ENCODE measurements around the gene ANO2. TPM values are rescaled to one million over a fixed set of nuclear protein-coding genes. Genes with fewer than 3 reads are reported as not detected.

Gene ANO2
- total RNA-seq, 2 experiments from 2014 or later, result not detected

DNA sequence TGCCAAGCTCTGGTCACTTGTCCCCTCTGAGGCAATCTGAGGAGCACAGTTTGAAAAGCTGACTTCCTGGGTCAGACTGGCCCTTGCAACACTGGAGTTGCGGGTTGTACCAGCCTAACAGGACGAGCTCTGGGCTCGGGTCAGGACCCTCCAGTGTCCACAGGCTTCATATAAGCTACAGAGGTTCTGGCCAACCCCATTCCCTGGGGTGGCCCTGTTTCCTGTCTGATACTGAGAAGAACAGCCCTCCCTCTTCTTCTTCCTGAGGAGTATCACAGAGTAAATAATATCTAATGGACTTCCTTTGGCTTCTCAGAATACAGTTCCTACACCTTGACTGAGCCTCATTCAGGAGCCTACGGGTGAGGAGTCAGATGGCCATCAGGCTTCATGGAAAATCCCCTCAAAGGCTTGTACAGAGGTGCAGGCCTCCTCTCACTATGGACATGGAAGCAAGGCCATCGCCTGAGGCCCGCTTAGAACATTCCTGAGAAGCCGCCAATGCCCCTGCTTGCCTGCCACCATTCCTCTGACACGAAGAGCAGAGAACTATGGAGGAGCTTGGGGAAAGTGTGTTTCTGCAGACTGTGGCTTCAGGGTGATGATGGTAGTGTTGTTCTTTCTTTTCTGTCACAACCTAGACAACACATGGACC is 28.5 kb upstream of the ANO2 start:
- DNase-seq, result no peak
- POLR2A ChIA-PET, result no interaction called here
- H3K36me3 Mint-ChIP-seq (ENCODE audit: low read depth), result no peaks in the 10 kb centered on the region
- no peak overlapping the region for H3K27ac Mint-ChIP-seq
- no peak overlapping the region for H3K4me3 Mint-ChIP-seq
- CTCF ChIA-PET, result interaction anchor here (1.7 kb wide), 1 partner anchor 16 kb away, joined by 6 read pairs; no protein-coding TSS in a partner anchor
- no peak for ATAC-seq
- intact Hi-C loops (cut with DNase I, micrococcal nuclease), result no loop called here
- H3K9me3 Mint-ChIP-seq (ENCODE audit: low read depth), result no peaks in the 10 kb centered on the region
- peaks cover 5% of the 10 kb centered on the region for H3K27me3 Mint-ChIP-seq
- no peaks in the 10 kb centered on the region for H3K4me1 Mint-ChIP-seq

- no peak for DNase-seq
- POLR2A ChIA-PET, result no interaction called here
- Mint-ChIP-seq H3K36me3 (ENCODE audit: low read depth) (no peaks in the 10 kb centered on the region), H3K4me3 (no peak overlapping the region), H3K9me3 (ENCODE audit: low read depth) (no peaks in the 10 kb centered on the region), H3K27ac (no peak overlapping the region), H3K27me3 (peaks cover 5% of the 10 kb centered on the region), H3K4me1 (no peaks in the 10 kb centered on the region)
- ATAC-seq, result no peak
- CTCF ChIA-PET, result interaction anchor here (1.7 kb wide), 1 partner anchor 17 kb away, joined by 6 read pairs; no protein-coding TSS in a partner anchor
- intact Hi-C loops (cut with DNase I, micrococcal nuclease), result no loop called here
These were observed 27.3 kb upstream of the ANO2 start for GRCh38 chr12:5972387-5972786.

- Mint-ChIP-seq H3K27ac (no peak overlapping the region), H3K36me3 (ENCODE audit: low read depth) (no peaks in the 10 kb centered on the region), H3K4me3 (no peak overlapping the region), H3K4me1 (no peaks in the 10 kb centered on the region), H3K27me3 (peaks cover 3% of the 10 kb centered on the region), H3K9me3 (ENCODE audit: low read depth) (no peaks in the 10 kb centered on the region)
- CTCF ChIA-PET, result interaction anchor here (0.7 kb wide), 1 partner anchor 56 kb away, joined by 3 read pairs; no protein-coding TSS in a partner anchor
- DNase-seq (no peak), ATAC-seq (no peak)
- intact Hi-C loops (cut with DNase I, micrococcal nuclease), result no loop called here
- POLR2A ChIA-PET, result no interaction called here
These were observed 26.3 kb upstream of the ANO2 start for GRCh38 chr12:5971194-5971850.

GRCh38 chr12:5969974-5970690 is 25.1 kb upstream of the ANO2 start:
- CTCF ChIA-PET, result no interaction called here
- Mint-ChIP-seq H3K4me3 (no peak overlapping the region), H3K27ac (no peak overlapping the region), H3K27me3 (peaks cover 2% of the 10 kb centered on the region), H3K4me1 (no peaks in the 10 kb centered on the region), H3K9me3 (ENCODE audit: low read depth) (no peaks in the 10 kb centered on the region), H3K36me3 (ENCODE audit: low read depth) (no peaks in the 10 kb centered on the region)
- intact Hi-C loops (cut with DNase I, micrococcal nuclease), result loop anchor here in 1 of 2 experiments (5.0 kb wide), 1 partner anchor 72 kb away; no protein-coding TSS in a partner anchor
- DNase-seq (no peak), ATAC-seq (no peak)
- POLR2A ChIA-PET, result no interaction called here

DNA sequence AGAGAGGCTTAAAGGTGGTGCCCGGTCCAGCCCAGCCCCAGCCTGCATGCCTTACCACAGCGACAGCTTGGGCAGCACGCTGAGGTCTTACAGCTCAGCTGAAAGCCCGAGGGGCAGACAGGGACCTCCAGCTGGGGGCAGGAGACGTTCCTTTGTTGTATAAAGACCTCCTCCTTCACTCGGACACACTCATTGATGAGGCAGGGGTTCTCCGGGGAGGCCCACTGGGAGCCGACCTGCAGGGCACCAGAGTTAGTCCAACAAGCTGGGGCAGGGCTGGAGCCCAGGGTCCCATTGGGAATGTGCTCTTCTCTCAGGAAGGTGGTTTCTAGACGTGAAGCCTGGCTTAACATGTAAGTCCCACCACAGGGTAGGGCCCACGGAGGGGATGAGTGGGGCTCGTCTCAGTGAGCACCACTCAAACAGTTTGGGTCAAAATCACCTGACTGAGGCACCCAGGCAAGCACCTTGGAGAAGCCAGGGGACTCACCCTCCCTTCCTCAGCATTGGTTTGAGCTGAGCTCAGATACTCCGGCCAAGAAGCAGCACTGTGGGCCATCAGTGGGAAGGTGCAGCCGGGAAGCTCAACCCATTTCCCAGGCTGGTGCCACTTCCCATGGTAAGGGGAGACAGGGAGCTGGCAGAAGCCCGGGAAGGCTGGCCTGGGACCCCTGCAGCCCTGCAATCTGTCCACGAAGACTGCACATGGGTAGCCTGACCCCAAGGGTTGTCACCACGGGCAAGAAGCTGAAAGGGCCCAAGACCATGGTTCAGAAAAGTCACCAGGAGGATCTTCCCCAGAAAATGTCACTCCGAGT is 24.3 kb upstream of the ANO2 start:
- no peak for ATAC-seq
- no peak for DNase-seq
- ChIA-PET CTCF (interaction anchor here (0.7 kb wide), 1 partner anchor 19 kb away, joined by 3 read pairs; no protein-coding TSS in a partner anchor), POLR2A (no interaction called here)
- Mint-ChIP-seq H3K9me3 (ENCODE audit: low read depth) (no peaks in the 10 kb centered on the region), H3K27ac (no peak overlapping the region), H3K4me3 (no peak overlapping the region), H3K4me1 (no peaks in the 10 kb centered on the region), H3K36me3 (ENCODE audit: low read depth) (no peaks in the 10 kb centered on the region), H3K27me3 (peaks cover 2% of the 10 kb centered on the region)
- intact Hi-C loops (cut with DNase I, micrococcal nuclease), result loop anchor here in 1 of 2 experiments (5.0 kb wide), 1 partner anchor 73 kb away; no protein-coding TSS in a partner anchor

DNA sequence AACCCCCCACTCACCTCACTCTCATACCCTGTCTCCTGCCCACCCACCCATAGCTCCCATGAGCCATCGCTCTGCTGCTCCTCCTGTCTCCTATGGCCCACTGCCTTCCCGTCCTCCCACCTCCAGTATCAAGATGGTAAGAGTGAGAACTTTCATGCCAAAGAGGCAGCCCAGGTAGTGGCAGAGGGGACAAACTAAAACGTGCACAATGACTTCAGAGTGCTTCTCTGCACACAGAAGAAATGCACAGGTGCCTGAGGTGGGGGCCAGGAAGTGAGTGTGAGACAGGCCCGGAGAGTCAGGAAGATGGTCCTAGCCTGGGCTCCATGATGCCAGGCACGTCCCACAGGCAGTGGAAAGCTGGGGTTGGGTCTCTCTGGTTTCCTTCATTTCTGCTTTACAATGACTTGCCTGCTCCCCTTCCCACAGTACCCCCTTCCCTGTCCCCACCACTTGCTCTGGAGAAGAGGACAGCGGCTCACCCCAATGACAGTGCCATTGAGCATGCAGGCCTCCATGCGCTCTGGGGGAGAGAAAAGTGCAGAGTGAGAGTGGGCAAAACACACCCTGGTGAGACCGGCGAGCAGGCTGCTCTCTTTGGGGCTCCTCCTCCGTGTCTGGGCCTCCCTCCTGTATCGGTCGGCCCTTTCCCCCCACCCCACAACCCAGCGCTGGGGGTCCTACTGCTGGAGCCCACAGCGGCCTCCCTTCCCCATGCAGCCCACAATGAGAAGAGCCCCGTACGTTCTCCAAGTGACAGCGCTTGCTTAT is 22.8 kb upstream of the ANO2 start:
- ATAC-seq (no peak), DNase-seq (no peak)
- Mint-ChIP-seq H3K27ac (no peak overlapping the region), H3K36me3 (ENCODE audit: low read depth) (no peaks in the 10 kb centered on the region), H3K27me3 (peaks cover 2% of the 10 kb centered on the region), H3K4me1 (no peaks in the 10 kb centered on the region), H3K4me3 (no peak overlapping the region), H3K9me3 (ENCODE audit: low read depth) (no peaks in the 10 kb centered on the region)
- POLR2A ChIA-PET, result no interaction called here
- intact Hi-C loops (cut with DNase I, micrococcal nuclease), result loop anchor here in 1 of 2 experiments (5.0 kb wide), 1 partner anchor 74 kb away; no protein-coding TSS in a partner anchor
- CTCF ChIA-PET, result interaction anchor here (0.7 to 1.2 kb wide), 2 partner anchors 11 to 21 kb away, joined by 3 read pairs; no protein-coding TSS in a partner anchor

DNA sequence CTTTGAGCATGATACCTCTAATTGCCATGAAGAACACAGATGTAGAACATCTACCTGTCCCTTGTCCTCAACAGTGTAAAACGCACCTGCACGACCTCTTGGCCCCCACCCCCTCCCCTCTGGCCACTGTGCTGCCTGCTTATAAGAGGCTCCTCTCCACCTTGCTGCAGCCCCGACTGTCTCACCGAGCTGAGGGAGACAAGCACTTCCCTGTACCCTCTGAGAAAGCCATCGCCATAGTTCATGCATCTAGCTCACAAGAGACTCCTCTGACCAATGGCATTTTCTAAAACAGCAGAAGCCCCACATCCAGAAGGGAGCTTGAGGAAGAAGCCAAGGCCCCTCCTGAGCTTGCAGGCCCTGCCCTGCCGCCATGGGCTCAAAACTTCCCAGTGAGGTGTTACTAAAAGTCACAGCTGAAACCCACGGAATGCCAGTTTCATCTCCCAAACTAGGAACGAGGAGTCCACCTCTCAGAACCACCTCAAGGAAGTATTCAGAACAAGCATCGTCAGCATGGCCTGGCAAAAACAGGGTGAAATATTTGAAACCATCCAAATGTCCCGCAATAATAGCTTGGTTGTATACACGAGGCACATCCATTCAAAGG is 21.5 kb upstream of the ANO2 start:
- ChIA-PET CTCF (interaction anchor here (0.6 to 1.9 kb wide), 7 partner anchors 10 to 241 kb away, joined by 3 to 5 read pairs (median 3); no protein-coding TSS in a partner anchor), POLR2A (no interaction called here)
- Mint-ChIP-seq H3K27ac (no peak overlapping the region), H3K4me3 (no peak overlapping the region), H3K4me1 (no peaks in the 10 kb centered on the region), H3K27me3 (peaks cover 2% of the 10 kb centered on the region), H3K36me3 (ENCODE audit: low read depth) (no peaks in the 10 kb centered on the region), H3K9me3 (ENCODE audit: low read depth) (no peaks in the 10 kb centered on the region)
- DNase-seq (no peak), ATAC-seq (no peak)
- intact Hi-C loops (cut with DNase I, micrococcal nuclease), result loop anchor here (1.0 to 5.0 kb wide), 3 partner anchors 74 to 319 kb away; no protein-coding TSS in a partner anchor

- ATAC-seq (peak; percentile 91), DNase-seq (peak; percentile 73)
- POLR2A ChIA-PET, result no interaction called here
- CTCF ChIA-PET, result interaction anchor here (0.6 to 1.9 kb wide), 5 partner anchors 14 to 186 kb away, joined by 3 to 5 read pairs (median 3); no protein-coding TSS in a partner anchor
- Mint-ChIP-seq H3K4me1 (no peaks in the 10 kb centered on the region), H3K36me3 (ENCODE audit: low read depth) (no peaks in the 10 kb centered on the region), H3K4me3 (no peak overlapping the region), H3K27ac (no peak overlapping the region), H3K27me3 (peaks cover 2% of the 10 kb centered on the region), H3K9me3 (ENCODE audit: low read depth) (no peaks in the 10 kb centered on the region)
- intact Hi-C loops (cut with DNase I, micrococcal nuclease), result loop anchor here (1.0 to 5.0 kb wide), 3 partner anchors 74 to 319 kb away; no protein-coding TSS in a partner anchor
These were observed 20.9 kb upstream of the ANO2 start for GRCh38 chr12:5965950-5966383.

- ChIA-PET POLR2A (no interaction called here), CTCF (interaction anchor here (0.7 to 1.9 kb wide), 5 partner anchors 23 to 186 kb away, joined by 3 to 9 read pairs (median 4); no protein-coding TSS in a partner anchor)
- intact Hi-C loops (cut with DNase I, micrococcal nuclease), result loop anchor here in 1 of 2 experiments (5.0 kb wide), 1 partner anchor 77 kb away; no protein-coding TSS in a partner anchor
- H3K27me3 Mint-ChIP-seq, result peaks cover 1% of the 10 kb centered on the region
- H3K4me1 Mint-ChIP-seq, result no peaks in the 10 kb centered on the region
- no peaks in the 10 kb centered on the region for H3K36me3 Mint-ChIP-seq (ENCODE audit: low read depth)
- ATAC-seq, result no peak
- no peaks in the 10 kb centered on the region for H3K9me3 Mint-ChIP-seq (ENCODE audit: low read depth)
- no peak for DNase-seq
- no peak overlapping the region for H3K4me3 Mint-ChIP-seq
- H3K27ac Mint-ChIP-seq, result no peak overlapping the region
These were observed 20.1 kb upstream of the ANO2 start for GRCh38 chr12:5964913-5965900.

Data from activated CD4-positive, alpha-beta T cell treated with anti-CD3 and anti-CD28 coated beads for 36 hours (primary cell).